H9 (cell line): Measurements from ENCODE around the gene RPS6KB2. TPM values are rescaled to one million over a fixed set of nuclear protein-coding genes. Genes with fewer than 3 reads are reported as not detected.
"Not testable (repeated sequence)": the region's sequence is repeated elsewhere in the genome, so short reads cannot be mapped to it uniquely, and the experiment has no call there.

ENCODE experiments used
- DNase-seq: peaks from one replicate; pipeline ENCODE4 v3.0.0-alpha.2; 2017
- H2AFZ ChIP-seq: one replicate; pipeline ENCODE4 v1.6.1; 2013; ENCODE audit warnings: mild to moderate bottlenecking, low read length, control low read depth, moderate library complexity
- H2AK5ac ChIP-seq: 2 replicates; pipeline ENCODE4 v1.6.1; 2013; ENCODE audit warnings: low read length, control low read depth, mixed read lengths; ENCODE audit not compliant: insufficient read length
- H2BK120ac ChIP-seq: one replicate; pipeline ENCODE4 v1.6.1; 2013; ENCODE audit warnings: low read depth, mild to moderate bottlenecking, low read length, control low read depth, inconsistent platforms; ENCODE audit not compliant: poor library complexity, severe bottlenecking
- H2BK12ac ChIP-seq: 2 replicates; pipeline ENCODE4 v1.6.1; 2013; ENCODE audit warnings: low read length, control low read depth, mixed read lengths, low read depth; ENCODE audit not compliant: insufficient read length
- H2BK15ac ChIP-seq: 2 replicates; pipeline ENCODE4 v1.6.1; 2013; ENCODE audit warnings: low read depth, low read length, control low read depth
- H2BK20ac ChIP-seq: one replicate; pipeline ENCODE4 v1.6.1; 2013; ENCODE audit warnings: low read depth, mild to moderate bottlenecking, low read length, control low read depth, inconsistent platforms; ENCODE audit not compliant: poor library complexity, severe bottlenecking
- H2BK5ac ChIP-seq: 2 replicates; pipeline ENCODE4 v1.6.1; 2013; ENCODE audit warnings: low read length, control low read depth, mixed read lengths; ENCODE audit not compliant: insufficient read length
- H3K14ac ChIP-seq: 2 replicates; pipeline ENCODE4 v1.6.1; 2013; ENCODE audit warnings: low read length, control low read depth; ENCODE audit not compliant: insufficient read depth
- H3K18ac ChIP-seq: 2 replicates; pipeline ENCODE4 v1.6.1; 2013; ENCODE audit warnings: low read depth, mild to moderate bottlenecking, mixed read lengths, low read length, control low read depth; ENCODE audit not compliant: insufficient read length
- H3K23ac ChIP-seq: 2 replicates; pipeline ENCODE4 v1.6.1; 2013; ENCODE audit warnings: low read length, control low read depth, mixed read lengths, low read depth; ENCODE audit not compliant: insufficient read length
- H3K23me2 ChIP-seq: 2 replicates; pipeline ENCODE4 v1.6.1; 2013; ENCODE audit warnings: low read depth, mild to moderate bottlenecking, mixed read lengths, low read length, control low read depth; ENCODE audit not compliant: insufficient read length, poor library complexity, severe bottlenecking
- H3K27ac ChIP-seq: 2 replicates; pipeline ENCODE4 v1.5.1; 2013; ENCODE audit warnings: low read length, control low read depth, mixed read lengths, low read depth; ENCODE audit not compliant: insufficient read length
- H3K27me3 ChIP-seq: 2 replicates; pipeline ENCODE4 v1.6.1; 2013; ENCODE audit warnings: low read length, control low read depth, inconsistent platforms; ENCODE audit not compliant: insufficient read depth
- H3K4ac ChIP-seq: 2 replicates; pipeline ENCODE4 v1.6.1; 2013; ENCODE audit warnings: low read depth, mild to moderate bottlenecking, control low read depth, inconsistent platforms, low read length, moderate library complexity
- H3K4me1 ChIP-seq: 2 replicates; pipeline ENCODE4 v1.6.1; 2013; ENCODE audit warnings: low read length, control low read depth, inconsistent platforms; ENCODE audit not compliant: insufficient read depth
- H3K4me2 ChIP-seq: 2 replicates; pipeline ENCODE4 v1.6.1; 2013; ENCODE audit warnings: low read length, control low read depth, mixed read lengths; ENCODE audit not compliant: insufficient read length, insufficient read depth
- H3K56ac ChIP-seq: 2 replicates; pipeline ENCODE4 v1.6.1; 2013; ENCODE audit warnings: low read depth, mild to moderate bottlenecking, mixed read lengths, low read length, control low read depth; ENCODE audit not compliant: insufficient read length
- H3K79me1 ChIP-seq: 2 replicates; pipeline ENCODE4 v1.6.1; 2013; ENCODE audit warnings: low read depth, mild to moderate bottlenecking, moderate library complexity, low read length, control low read depth, inconsistent platforms; ENCODE audit not compliant: insufficient read depth, poor library complexity, severe bottlenecking
- H3K79me2 ChIP-seq: 2 replicates; pipeline ENCODE4 v1.6.1; 2013; ENCODE audit warnings: low read length, control low read depth, inconsistent platforms; ENCODE audit not compliant: insufficient read depth
- H3K9ac ChIP-seq: 2 replicates; pipeline ENCODE4 v1.6.1; 2013; ENCODE audit warnings: low read length, control low read depth, mixed read lengths; ENCODE audit not compliant: insufficient read length; ENCODE audit errors: extremely low read depth
- H3K9me3 ChIP-seq: one replicate; pipeline ENCODE4 v1.6.1; 2013; ENCODE audit warnings: low read depth, low read length, inconsistent platforms; ENCODE audit not compliant: control insufficient read depth
- H3T11ph ChIP-seq: one replicate; pipeline ENCODE4 v1.6.1; 2013; ENCODE audit warnings: mild to moderate bottlenecking, low read length, control low read depth, inconsistent platforms
- H4K20me1 ChIP-seq: one replicate; pipeline ENCODE4 v1.6.1; 2013; ENCODE audit not compliant: control insufficient read depth, insufficient read length, insufficient read depth
- H4K5ac ChIP-seq: 2 replicates; pipeline ENCODE4 v1.6.1; 2013; ENCODE audit warnings: low read depth, mild to moderate bottlenecking, mixed read lengths, low read length, control low read depth; ENCODE audit not compliant: insufficient read length
- H4K8ac ChIP-seq: replicated peaks from 2 replicates; pipeline ENCODE4 v1.6.1; 2013; ENCODE audit warnings: low read length, control low read depth, mixed read lengths, low read depth; ENCODE audit not compliant: insufficient read length
- H4K91ac ChIP-seq: 2 replicates; pipeline ENCODE4 v1.6.1; 2013; ENCODE audit warnings: low read depth, mild to moderate bottlenecking, moderate library complexity, mixed read lengths, low read length, control low read depth; ENCODE audit not compliant: insufficient read length
- H3K27ac Mint-ChIP-seq, 3 experiments: 2 replicates in 2 of 3; 3 replicates in 1 of 3; pipeline ENCODE4 v1.8.0; 2020 to 2021; ENCODE audit warnings: mixed read lengths in 3 of 3, mild to moderate bottlenecking in 1 of 3, moderate library complexity in 1 of 3
- H3K27me3 Mint-ChIP-seq: 2 replicates; pipeline ENCODE4 v1.8.0; 2021; ENCODE audit warnings: low read depth, mild to moderate bottlenecking, moderate library complexity, mixed read lengths
- H3K36me3 Mint-ChIP-seq, 3 experiments: 2 replicates in 2 of 3; 3 replicates in 1 of 3; pipeline ENCODE4 v1.8.0; 2020 to 2021; ENCODE audit warnings: low read depth in 3 of 3, mixed read lengths in 3 of 3; ENCODE audit not compliant: insufficient read depth in 1 of 3
- H3K4me1 Mint-ChIP-seq, 2 experiments: 2 replicates each; pipeline ENCODE4 v1.8.0; 2020; ENCODE audit warnings: mixed read lengths in 2 of 2
- H3K4me3 Mint-ChIP-seq, 2 experiments: 2 replicates in 1 of 2; 3 replicates in 1 of 2; pipeline ENCODE4 v1.8.0; 2020 to 2021; ENCODE audit warnings: mild to moderate bottlenecking in 2 of 2, mixed read lengths in 2 of 2, moderate library complexity in 1 of 2
- H3K9me3 Mint-ChIP-seq, 2 experiments: 2 replicates in 1 of 2; 3 replicates in 1 of 2; pipeline ENCODE4 v1.8.0; 2020; ENCODE audit warnings: mild to moderate bottlenecking in 2 of 2, mixed read lengths in 2 of 2, moderate library complexity in 1 of 2
- WGBS: extraction: QIAGEN DNeasy Blood & Tissue Kit; methylation state at CpG from one replicate; pipeline ENCODE4 v1.1.7; 2013; ENCODE audit warnings: missing lambda C conversion rate, low lambda C conversion rate, mixed read lengths; ENCODE audit not compliant: insufficient read length; ENCODE audit errors: extremely low coverage; 5-methylcytosine and 5-hydroxymethylcytosine counted together
- total RNA-seq: library from RNA; stranded (reverse); gene quantifications from 2 replicates; pipeline ENCODE4 v1.2.1, GENCODE V29; 2021

The RPS6KB2 gene
- total RNA-seq, 1 experiment from 2014 or later: 51.7 TPM

DNA sequence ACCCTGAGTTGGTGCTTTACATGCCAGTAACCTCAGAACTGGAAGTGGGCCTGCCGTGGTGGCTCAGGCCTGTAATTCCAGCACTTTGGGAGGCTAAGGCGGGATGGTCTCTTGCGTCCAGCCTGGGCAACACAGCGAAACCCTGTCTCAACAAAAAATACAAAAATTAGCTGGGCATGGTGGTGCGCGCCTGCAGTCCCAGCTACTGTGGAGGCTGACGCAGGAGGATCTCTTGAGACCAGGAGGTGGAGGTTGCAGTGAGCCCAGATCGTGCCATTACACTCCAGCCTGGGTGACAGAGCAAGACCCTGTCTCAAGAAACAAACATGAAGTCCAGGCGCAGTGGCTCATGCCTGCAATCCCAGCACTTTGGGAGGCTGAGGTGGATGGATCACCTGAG is 25.2 kb upstream of the RPS6KB2 start:
- not testable (repeated sequence) for H2BK20ac ChIP-seq, H3T11ph ChIP-seq, H4K91ac ChIP-seq, H3K9ac ChIP-seq, H3K79me2 ChIP-seq, H3K27ac ChIP-seq, H2BK15ac ChIP-seq, H3K18ac ChIP-seq, H3K14ac ChIP-seq, H3K23me2 ChIP-seq, H3K27ac Mint-ChIP-seq, H2AFZ ChIP-seq, H3K27me3 ChIP-seq, DNase-seq, H2BK5ac ChIP-seq, H3K23ac ChIP-seq, H2BK12ac ChIP-seq, H3K56ac ChIP-seq, H3K9me3 Mint-ChIP-seq, H2AK5ac ChIP-seq, H3K79me1 ChIP-seq, H4K5ac ChIP-seq, H3K9me3 ChIP-seq, H4K8ac ChIP-seq, H3K4me1 ChIP-seq, H2BK120ac ChIP-seq, H4K20me1 ChIP-seq, H3K4ac ChIP-seq, H3K4me3 Mint-ChIP-seq, H3K4me2 ChIP-seq
- Mint-ChIP-seq H3K27me3 (peaks cover 14% of the 10 kb centered on the region), H3K36me3 (peaks cover 7 to 21% (median 21%) of the 10 kb centered on the region in 3 experiments; a peak in 6 of 7 replicates), H3K4me1 (peaks cover 10 to 14% of the 10 kb centered on the region in 2 experiments)
- WGBS: no CpG with 5 or more reads among the region's 9 CpGs
